Measurements from ENCODE around the gene CCSER1. TPM values are rescaled to one million over a fixed set of nuclear protein-coding genes. Genes with fewer than 3 reads are reported as not detected.

The CCSER1 gene
- total and polyA plus RNA-seq, 4 donors, result 0.18 to 2.3 (median 1.2) TPM

GRCh38 chr4:91598696-91599095 is 1471.5 kb downstream of the CCSER1 start:
- WGBS, result 76% methylated on average over 8 of the region's 8 CpGs
- H3K27me3 ChIP-seq (ENCODE audit: control insufficient read depth in 4 of 4, insufficient read depth in 4 of 4, low read length in 3 of 4), result no peaks in the 10 kb centered on the region
- TF ChIP-seq HNF4G (IDR thresholded peaks at IDR 0.05) (no peak), FOXA2 (IDR thresholded peaks at IDR 0.05) (no peak), ATF3 (IDR thresholded peaks at IDR 0.05) (no peak), EGR1 (IDR thresholded peaks at IDR 0.05; ENCODE audit: low read depth in 2 of 2) (no peak)
- H3K4me3 ChIP-seq (ENCODE audit: low read depth in 1 of 3, low read length in 3 of 3), result no peak overlapping the region
- H3K36me3 ChIP-seq (ENCODE audit: control insufficient read depth in 4 of 4, insufficient read depth in 3 of 4, low read depth in 1 of 4, low read length in 3 of 4), result no peaks in the 10 kb centered on the region
- H3K9ac ChIP-seq (ENCODE audit: low read depth in 1 of 2, low read length in 2 of 2), result no peak overlapping the region
- H3K9me3 ChIP-seq (ENCODE audit: control insufficient read depth in 4 of 4, low read length in 3 of 4), result no peaks in the 10 kb centered on the region
- no peaks in the 10 kb centered on the region for H3K4me1 ChIP-seq (ENCODE audit: control insufficient read depth in 4 of 4, insufficient read depth in 4 of 4, low read length in 3 of 4)
- DNase-seq (ENCODE audit: low spot score), result no peak
- no peak overlapping the region for H3K27ac ChIP-seq (ENCODE audit: low read depth in 1 of 2, low read length in 2 of 2)

- no peaks in the 10 kb centered on the region for H3K4me1 ChIP-seq (ENCODE audit: control insufficient read depth in 4 of 4, insufficient read depth in 4 of 4, low read length in 3 of 4)
- no peaks in the 10 kb centered on the region for H3K9me3 ChIP-seq (ENCODE audit: control insufficient read depth in 4 of 4, low read length in 3 of 4)
- no peak overlapping the region for H3K9ac ChIP-seq (ENCODE audit: low read depth in 1 of 2, low read length in 2 of 2)
- no peak for DNase-seq (ENCODE audit: low spot score)
- no peaks in the 10 kb centered on the region for H3K36me3 ChIP-seq (ENCODE audit: control insufficient read depth in 4 of 4, insufficient read depth in 3 of 4, low read depth in 1 of 4, low read length in 3 of 4)
- H3K27ac ChIP-seq (ENCODE audit: low read depth in 1 of 2, low read length in 2 of 2), result no peak overlapping the region
- WGBS, result 83% methylated on average over 1 of the region's 1 CpG
- no peaks in the 10 kb centered on the region for H3K27me3 ChIP-seq (ENCODE audit: control insufficient read depth in 4 of 4, insufficient read depth in 4 of 4, low read length in 3 of 4)
- TF ChIP-seq ATF3 (IDR thresholded peaks at IDR 0.05) (no peak), TAF1 (conservative IDR thresholded peaks at IDR 0.05) (no peak), EGR1 (IDR thresholded peaks at IDR 0.05; ENCODE audit: low read depth in 2 of 2) (no peak), MAX (IDR thresholded peaks at IDR 0.05) (no peak), FOXA1 (IDR thresholded peaks at IDR 0.05) (no peak), HNF4A (conservative IDR thresholded peaks at IDR 0.05) (no peak), GABPA (IDR thresholded peaks at IDR 0.05 in 1 of 2, conservative IDR thresholded peaks at IDR 0.05 in 1 of 2) (no peak), FOXA2 (IDR thresholded peaks at IDR 0.05) (no peak)
- H3K4me3 ChIP-seq (ENCODE audit: low read depth in 1 of 3, low read length in 3 of 3), result no peak overlapping the region
Observed at GRCh38 chr4:91600301-91600700, 1473.1 kb downstream of the CCSER1 start.

GRCh38 chr4:91601401-91601800 is 1474.2 kb downstream of the CCSER1 start:
- no peak for DNase-seq (ENCODE audit: low spot score)
- WGBS, result 60% methylated on average over 1 of the region's 1 CpG
- Histone ChIP-seq H3K4me1 (ENCODE audit: control insufficient read depth in 4 of 4, insufficient read depth in 4 of 4, low read length in 3 of 4) (no peaks in the 10 kb centered on the region), H3K9me3 (ENCODE audit: control insufficient read depth in 4 of 4, low read length in 3 of 4) (no peaks in the 10 kb centered on the region), H3K4me3 (ENCODE audit: low read depth in 1 of 3, low read length in 3 of 3) (no peak overlapping the region), H3K36me3 (ENCODE audit: control insufficient read depth in 4 of 4, insufficient read depth in 3 of 4, low read depth in 1 of 4, low read length in 3 of 4) (no peaks in the 10 kb centered on the region), H3K9ac (ENCODE audit: low read depth in 1 of 2, low read length in 2 of 2) (no peak overlapping the region), H3K27ac (ENCODE audit: low read depth in 1 of 2, low read length in 2 of 2) (no peak overlapping the region), H3K27me3 (ENCODE audit: control insufficient read depth in 4 of 4, insufficient read depth in 4 of 4, low read length in 3 of 4) (no peaks in the 10 kb centered on the region)
- TF ChIP-seq MAX (IDR thresholded peaks at IDR 0.05), result no peak
- TF ChIP-seq RAD21 (IDR thresholded peaks at IDR 0.05), result no peak
- TF ChIP-seq ATF3 (IDR thresholded peaks at IDR 0.05), result no peak
- TF ChIP-seq HNF4G (IDR thresholded peaks at IDR 0.05), result no peak
- no peak for TF ChIP-seq GABPA (IDR thresholded peaks at IDR 0.05 in 1 of 2, conservative IDR thresholded peaks at IDR 0.05 in 1 of 2)
- TF ChIP-seq TAF1 (conservative IDR thresholded peaks at IDR 0.05), result no peak
- no peak for TF ChIP-seq SP1 (IDR thresholded peaks at IDR 0.05)
- no peak for TF ChIP-seq CTCF (IDR thresholded peaks at IDR 0.05; ENCODE audit: low read depth, low read length, missing input control)
- TF ChIP-seq FOXA1 (IDR thresholded peaks at IDR 0.05), result no peak
- TF ChIP-seq NR2F2 (IDR thresholded peaks at IDR 0.05), result no peak
- TF ChIP-seq JUND (IDR thresholded peaks at IDR 0.05), result no peak
- TF ChIP-seq YY1 (IDR thresholded peaks at IDR 0.05), result no peak
- TF ChIP-seq HNF4A (conservative IDR thresholded peaks at IDR 0.05), result no peak
- no peak for TF ChIP-seq REST (IDR thresholded peaks at IDR 0.05)
- no peak for TF ChIP-seq EGR1 (IDR thresholded peaks at IDR 0.05; ENCODE audit: low read depth in 2 of 2)
- TF ChIP-seq ZBTB33 (IDR thresholded peaks at IDR 0.05), result no peak
- TF ChIP-seq FOXA2 (IDR thresholded peaks at IDR 0.05), result no peak
- TF ChIP-seq RXRA (IDR thresholded peaks at IDR 0.05), result no peak

Data from liver (tissue), 9 donors.